Erythroblast (primary cell): Measurements from ENCODE around the gene LIMCH1.

Experiments
- GATA1 ChIP-seq: IDR thresholded peaks from 2 replicates; pipeline ENCODE4 v1.6.1; 2011; ENCODE audit warnings: low read depth, mild to moderate bottlenecking, control low read depth, low read length, moderate library complexity
- POLR2A ChIP-seq: IDR thresholded peaks from 2 replicates; pipeline ENCODE4 v1.6.1; 2011; ENCODE audit warnings: mild to moderate bottlenecking, low read length

DNA sequence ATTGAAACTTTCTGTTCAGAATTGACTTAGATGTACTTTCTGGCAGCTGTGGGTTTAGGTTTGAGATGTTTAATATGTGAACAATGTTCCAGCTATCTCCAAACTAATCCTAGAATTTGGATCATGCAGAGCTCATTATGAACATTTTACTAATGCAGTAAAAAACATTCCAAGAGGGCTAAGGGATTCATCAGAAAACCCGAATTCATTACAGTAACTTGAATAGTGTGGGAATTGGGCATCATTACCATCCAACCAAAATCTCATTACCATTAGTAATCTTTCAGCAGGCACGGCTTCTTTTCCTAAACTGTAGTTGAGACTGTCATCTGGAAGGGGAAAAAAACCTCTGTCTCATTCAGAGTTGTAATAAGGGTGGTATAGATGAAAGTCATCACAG is 91.0 kb downstream of the LIMCH1 start:
- no peak for TF ChIP-seq POLR2A
- no peak for TF ChIP-seq GATA1
